HG03378 (cell line): ENCODE measurements around the gene DHFR2.

ENCODE experiments used
- ATAC-seq: cut with Tn5 transposase; IDR thresholded peaks from one replicate; pipeline ENCODE4 v1.9.1; 2021; ENCODE audit warnings: mild to moderate bottlenecking, moderate library complexity; ENCODE audit not compliant: unreplicated experiment

Gene DHFR2

DNA sequence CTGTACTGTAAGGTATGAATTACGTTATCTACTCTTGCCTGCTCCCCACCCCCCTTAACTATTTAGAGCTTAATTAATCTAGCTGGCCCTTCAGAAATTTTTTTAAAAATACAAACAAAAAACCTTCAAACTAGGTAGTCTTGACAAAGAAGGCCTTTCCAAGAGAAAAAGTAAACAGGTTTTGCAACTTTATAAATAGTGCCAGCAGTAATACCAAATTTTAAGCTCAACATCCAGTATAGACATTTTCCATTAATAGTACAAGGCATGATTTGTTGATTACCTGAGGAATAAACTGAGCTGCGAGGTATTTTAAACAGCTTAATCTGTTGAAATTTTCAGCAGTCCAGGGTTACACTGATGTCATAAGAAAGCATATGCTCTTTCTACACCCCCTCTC is 54.5 kb downstream of the DHFR2 start:
- ATAC-seq, result no peak
